Hepatocyte (in vitro differentiated cells): ENCODE results near the gene SATB2.

Source experiments
- EZH2 ChIP-seq: fragments of 200-600 bp; sonication (generic); IDR thresholded peaks from 2 replicates; pipeline ENCODE4 v1.6.1; 2016; ENCODE audit warnings: antibody characterized with exemption, mild to moderate bottlenecking, borderline replicate concordance
- EZH2phosphoT487 ChIP-seq: fragments of 200-600 bp; sonication (generic); IDR thresholded peaks from one replicate; pipeline ENCODE4 v1.6.1; 2018; ENCODE audit warnings: antibody characterized with exemption, mild to moderate bottlenecking, low read depth, moderate library complexity; ENCODE audit not compliant: unreplicated experiment, severe bottlenecking
- TF ChIP-seq, protein P1 (sequence below): fragments of 200-600 bp; sonication (generic); IDR thresholded peaks from 2 replicates; pipeline ENCODE4 v1.5.1; 2016; ENCODE audit warnings: antibody characterized with exemption, mild to moderate bottlenecking; ENCODE audit not compliant: poor library complexity

DNA sequence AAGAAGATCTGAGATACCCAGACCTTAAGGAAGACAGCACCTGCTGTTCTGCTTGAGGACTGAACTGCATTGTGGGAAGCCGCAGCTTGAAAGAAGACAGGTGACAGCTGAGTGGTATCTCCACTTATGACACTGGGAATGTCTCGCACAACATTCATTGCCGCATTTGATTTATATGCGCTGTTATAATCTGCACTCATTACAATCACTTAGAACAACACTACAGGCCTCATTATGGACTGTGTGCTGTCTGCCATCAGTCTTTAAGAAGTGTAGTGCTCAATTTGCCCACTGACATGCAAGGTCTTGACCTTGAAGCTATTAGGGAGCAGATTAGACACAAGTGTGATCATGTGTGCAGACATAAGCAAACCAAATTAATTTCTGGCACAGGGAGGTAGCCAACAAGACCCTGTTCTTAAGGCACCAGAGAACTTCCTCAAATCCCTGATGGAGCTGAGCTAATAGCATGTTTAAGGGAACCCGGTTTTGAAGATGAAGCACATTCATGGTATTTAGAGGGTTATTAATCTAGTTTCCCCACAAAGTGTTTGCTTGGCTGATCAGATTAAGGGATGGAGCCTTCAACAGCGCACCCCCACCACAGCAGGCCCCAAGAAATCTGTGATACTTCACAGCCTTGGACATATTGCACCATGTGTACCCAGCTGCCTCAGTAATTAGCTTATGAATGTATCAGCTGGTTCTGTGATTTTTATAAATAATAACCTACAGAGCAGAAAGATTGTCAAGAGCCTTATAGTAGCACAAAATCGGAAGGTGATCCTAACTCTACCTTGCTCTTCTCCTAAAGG, 146.8 kb downstream of the SATB2 start:
- TF ChIP-seq, protein P1, sequence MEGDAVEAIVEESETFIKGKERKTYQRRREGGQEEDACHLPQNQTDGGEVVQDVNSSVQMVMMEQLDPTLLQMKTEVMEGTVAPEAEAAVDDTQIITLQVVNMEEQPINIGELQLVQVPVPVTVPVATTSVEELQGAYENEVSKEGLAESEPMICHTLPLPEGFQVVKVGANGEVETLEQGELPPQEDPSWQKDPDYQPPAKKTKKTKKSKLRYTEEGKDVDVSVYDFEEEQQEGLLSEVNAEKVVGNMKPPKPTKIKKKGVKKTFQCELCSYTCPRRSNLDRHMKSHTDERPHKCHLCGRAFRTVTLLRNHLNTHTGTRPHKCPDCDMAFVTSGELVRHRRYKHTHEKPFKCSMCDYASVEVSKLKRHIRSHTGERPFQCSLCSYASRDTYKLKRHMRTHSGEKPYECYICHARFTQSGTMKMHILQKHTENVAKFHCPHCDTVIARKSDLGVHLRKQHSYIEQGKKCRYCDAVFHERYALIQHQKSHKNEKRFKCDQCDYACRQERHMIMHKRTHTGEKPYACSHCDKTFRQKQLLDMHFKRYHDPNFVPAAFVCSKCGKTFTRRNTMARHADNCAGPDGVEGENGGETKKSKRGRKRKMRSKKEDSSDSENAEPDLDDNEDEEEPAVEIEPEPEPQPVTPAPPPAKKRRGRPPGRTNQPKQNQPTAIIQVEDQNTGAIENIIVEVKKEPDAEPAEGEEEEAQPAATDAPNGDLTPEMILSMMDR: no peak
- TF ChIP-seq EZH2: no peak
- TF ChIP-seq EZH2phosphoT487: no peak
